ENCODE data around the gene SLC9A9.

The SLC9A9 gene

GRCh38 chr3:143676021-143676420 lies 172.2 kb downstream of the SLC9A9 start:
- no peak for DNase-seq

GRCh38 chr3:143674100-143674968 lies 173.9 kb downstream of the SLC9A9 start:
- DNase-seq, result peak; percentile 70 to 82

GRCh38 chr3:143672396-143673165 lies 175.7 kb downstream of the SLC9A9 start:
- DNase-seq, result no peak

GRCh38 chr3:143671626-143672025 lies 176.6 kb downstream of the SLC9A9 start:
- DNase-seq, result no peak

GRCh38 chr3:143668924-143669790 lies 179.1 kb downstream of the SLC9A9 start:
- DNase-seq, result no peak

GRCh38 chr3:143668385-143668784 lies 179.9 kb downstream of the SLC9A9 start:
- DNase-seq, result no peak

- no peak for DNase-seq
These were observed 186.6 kb downstream of the SLC9A9 start for GRCh38 chr3:143661677-143662076.

- no peak for DNase-seq
These were observed 189.4 kb downstream of the SLC9A9 start for GRCh38 chr3:143658861-143659260.

- no peak for DNase-seq
These were observed 190.2 kb downstream of the SLC9A9 start for GRCh38 chr3:143658116-143658515.

- DNase-seq, result no peak
These were observed 190.9 kb downstream of the SLC9A9 start for GRCh38 chr3:143657391-143657790.

GRCh38 chr3:143654906-143655305 lies 193.4 kb downstream of the SLC9A9 start:
- DNase-seq, result no peak

- no peak for DNase-seq
These were observed 194.3 kb downstream of the SLC9A9 start for GRCh38 chr3:143653935-143654334.

GRCh38 chr3:143653493-143653892 lies 194.8 kb downstream of the SLC9A9 start:
- no peak for DNase-seq

- no peak for DNase-seq
These were observed 196.2 kb downstream of the SLC9A9 start for GRCh38 chr3:143652118-143652517.

GRCh38 chr3:143650827-143651226 lies 197.4 kb downstream of the SLC9A9 start:
- DNase-seq, result no peak

- DNase-seq, result no peak
These were observed 198.1 kb downstream of the SLC9A9 start for GRCh38 chr3:143650120-143650519.

- DNase-seq, result peak; percentile 3 to 15
These were observed 199.6 kb downstream of the SLC9A9 start for GRCh38 chr3:143648708-143649107.

- no peak for DNase-seq
These were observed 200.1 kb downstream of the SLC9A9 start for GRCh38 chr3:143648218-143648617.

GRCh38 chr3:143644370-143645089 lies 203.7 kb downstream of the SLC9A9 start:
- peak; percentile 5 to 11 for DNase-seq

GRCh38 chr3:143643905-143644304 lies 204.4 kb downstream of the SLC9A9 start:
- no peak for DNase-seq

- DNase-seq, result no peak
These were observed 207.5 kb downstream of the SLC9A9 start for GRCh38 chr3:143640774-143641173.

GRCh38 chr3:143637133-143637532 lies 211.1 kb downstream of the SLC9A9 start:
- no peak for DNase-seq
